MM.1S (cell line): ENCODE data around the gene HEPN1.

Source experiments
- DNase-seq: peaks from one replicate; pipeline ENCODE4 v3.0.0-alpha.2; 2015
- H2AFZ ChIP-seq: fragments of 300-600 bp; sonication (generic); 2 replicates; pipeline ENCODE4 v1.6.0; 2016; ENCODE audit warnings: antibody characterized with exemption, low read length
- H3F3A ChIP-seq: fragments of 300-600 bp; sonication (generic); 2 replicates; pipeline ENCODE4 v1.6.1; 2016; ENCODE audit warnings: mild to moderate bottlenecking, antibody characterized with exemption, low read length, moderate library complexity, mixed read lengths; ENCODE audit not compliant: insufficient read depth
- H3K27ac ChIP-seq: fragments of 300-600 bp; sonication (generic); 2 replicates; pipeline ENCODE4 v1.5.1; 2016; ENCODE audit warnings: mild to moderate bottlenecking, low read length
- H3K27me3 ChIP-seq: fragments of 300-600 bp; sonication (generic); replicated peaks from 2 replicates; pipeline ENCODE4 v1.6.0; 2016; ENCODE audit warnings: low read length; ENCODE audit not compliant: insufficient read depth
- H3K36me3 ChIP-seq: fragments of 300-600 bp; sonication (generic); replicated peaks from 2 replicates; pipeline ENCODE4 v1.6.1; 2016; ENCODE audit warnings: mild to moderate bottlenecking, low read length, mixed read lengths; ENCODE audit not compliant: insufficient read depth
- H3K4me1 ChIP-seq: fragments of 300-600 bp; sonication (generic); 2 replicates; pipeline ENCODE4 v1.6.1; 2016; ENCODE audit warnings: low read length, mixed read lengths
- H3K4me2 ChIP-seq: fragments of 300-600 bp; sonication (generic); 2 replicates; pipeline ENCODE4 v1.6.0; 2016; ENCODE audit warnings: low read depth, low read length
- H3K4me3 ChIP-seq: fragments of 300-600 bp; sonication (generic); 2 replicates; pipeline ENCODE4 v1.5.1; 2016; ENCODE audit warnings: low read length, mixed read lengths
- H3K79me2 ChIP-seq: fragments of 300-600 bp; sonication (generic); 2 replicates; pipeline ENCODE4 v1.6.1; 2016; ENCODE audit warnings: mixed run types, low read length, mixed read lengths
- H3K9ac ChIP-seq: fragments of 300-600 bp; sonication (generic); 2 replicates; pipeline ENCODE4 v1.6.1; 2016; ENCODE audit warnings: low read length, mixed read lengths
- H3K9me2 ChIP-seq: fragments of 300-600 bp; sonication (generic); replicated peaks from 2 replicates; pipeline ENCODE4 v1.6.1; 2016; ENCODE audit warnings: mild to moderate bottlenecking, low read length, mixed read lengths; ENCODE audit not compliant: insufficient read depth
- H3K9me3 ChIP-seq: fragments of 300-600 bp; sonication (generic); replicated peaks from 2 replicates; pipeline ENCODE4 v1.6.1; 2016; ENCODE audit warnings: mild to moderate bottlenecking, low read length, mixed read lengths; ENCODE audit not compliant: insufficient read depth
- H4K20me1 ChIP-seq: fragments of 300-600 bp; sonication (generic); 2 replicates; pipeline ENCODE4 v1.6.1; 2016; ENCODE audit warnings: mild to moderate bottlenecking, low read length, moderate library complexity, mixed read lengths; ENCODE audit not compliant: insufficient read depth
- CTCF ChIP-seq: fragments of 300-600 bp; sonication (generic); IDR thresholded peaks from 2 replicates; pipeline ENCODE4 v1.5.1; 2016; ENCODE audit warnings: antibody characterized with exemption, low read length, mixed read lengths
- EZH2 ChIP-seq: fragments of 300-600 bp; sonication (generic); optimal IDR thresholded peaks from 2 replicates; pipeline ENCODE3; 2017; ENCODE audit warnings: low read depth, mild to moderate bottlenecking, antibody characterized with exemption, low read length, mixed read lengths
- EZH2phosphoT487 ChIP-seq: fragments of 300-600 bp; sonication (generic); IDR thresholded peaks from 2 replicates; pipeline ENCODE4 v1.6.1; 2018; ENCODE audit warnings: antibody characterized with exemption, low read length

Gene HEPN1

GRCh38 chr11:124877910-124878758 is 40.9 kb upstream of the HEPN1 start:
- Histone ChIP-seq H2AFZ (no peak overlapping the region), H3K27me3 (peaks cover 16% of the 10 kb centered on the region), H3K36me3 (no peaks in the 10 kb centered on the region), H3K27ac (no peak overlapping the region), H3K4me3 (no peak overlapping the region), H3K9me2 (no peaks in the 10 kb centered on the region), H4K20me1 (no peaks in the 10 kb centered on the region), H3K4me1 (no peaks in the 10 kb centered on the region), H3K9me3 (no peaks in the 10 kb centered on the region), H3K79me2 (no peaks in the 10 kb centered on the region), H3K9ac (no peak overlapping the region), H3K4me2 (no peak overlapping the region), H3F3A (no peaks in the 10 kb centered on the region)
- TF ChIP-seq CTCF (no peak), EZH2 (no peak), EZH2phosphoT487 (no peak)
- no peak for DNase-seq

- Histone ChIP-seq H3K79me2 (no peaks in the 10 kb centered on the region), H3K36me3 (no peaks in the 10 kb centered on the region), H3K9ac (no peak overlapping the region), H4K20me1 (no peaks in the 10 kb centered on the region), H3F3A (no peaks in the 10 kb centered on the region), H3K9me2 (no peaks in the 10 kb centered on the region), H3K4me3 (no peak overlapping the region), H3K27ac (no peak overlapping the region), H3K9me3 (no peaks in the 10 kb centered on the region), H3K27me3 (peaks cover 9% of the 10 kb centered on the region), H3K4me1 (no peaks in the 10 kb centered on the region), H3K4me2 (no peak overlapping the region), H2AFZ (no peak overlapping the region)
- DNase-seq = no peak
- no peak for TF ChIP-seq EZH2
- TF ChIP-seq CTCF = no peak
- no peak for TF ChIP-seq EZH2phosphoT487
Measured at GRCh38 chr11:124878759-124879492, 40.1 kb upstream of the HEPN1 start.

GRCh38 chr11:124879493-124880289 is 39.4 kb upstream of the HEPN1 start:
- no peaks in the 10 kb centered on the region for H3K9me2 ChIP-seq
- no peaks in the 10 kb centered on the region for H3F3A ChIP-seq
- H3K9ac ChIP-seq = no peak overlapping the region
- H2AFZ ChIP-seq = no peak overlapping the region
- H3K9me3 ChIP-seq = no peaks in the 10 kb centered on the region
- no peak for DNase-seq
- H3K27ac ChIP-seq = no peak overlapping the region
- H4K20me1 ChIP-seq = no peaks in the 10 kb centered on the region
- H3K36me3 ChIP-seq = no peaks in the 10 kb centered on the region
- H3K4me1 ChIP-seq = no peaks in the 10 kb centered on the region
- no peak for TF ChIP-seq EZH2phosphoT487
- no peak for TF ChIP-seq CTCF
- TF ChIP-seq EZH2 = no peak
- H3K27me3 ChIP-seq = peaks cover 6% of the 10 kb centered on the region
- no peaks in the 10 kb centered on the region for H3K79me2 ChIP-seq
- H3K4me3 ChIP-seq = no peak overlapping the region
- no peak overlapping the region for H3K4me2 ChIP-seq
